KMS-11 (cell line): ENCODE data around the gene MORF4L1.

Experiments
- H2AFZ ChIP-seq: fragments of 200-600 bp; sonication (generic); 2 replicates; pipeline ENCODE4 v1.6.1; 2016; ENCODE audit warnings: antibody characterized with exemption, mixed run types, low read depth
- H3K27ac ChIP-seq: fragments of 200-600 bp; sonication (generic); 2 replicates; pipeline ENCODE4 v1.6.1; 2016; ENCODE audit warnings: mild to moderate bottlenecking, mixed run types
- H3K27me3 ChIP-seq: fragments of 200-600 bp; sonication (generic); 2 replicates; pipeline ENCODE4 v1.6.1; 2017; ENCODE audit warnings: mild to moderate bottlenecking, low read depth, mixed run types, moderate library complexity; ENCODE audit not compliant: insufficient read depth
- H3K36me3 ChIP-seq: fragments of 200-600 bp; sonication (generic); 2 replicates; pipeline ENCODE4 v1.6.1; 2017; ENCODE audit warnings: mild to moderate bottlenecking, mixed run types; ENCODE audit not compliant: insufficient read depth
- H3K4me1 ChIP-seq: fragments of 200-600 bp; sonication (generic); 2 replicates; pipeline ENCODE4 v1.6.1; 2016; ENCODE audit warnings: mild to moderate bottlenecking, low read depth, mixed run types; ENCODE audit not compliant: poor library complexity, severe bottlenecking
- H3K4me2 ChIP-seq: fragments of 200-600 bp; sonication (generic); 2 replicates; pipeline ENCODE4 v1.7.0; 2016; ENCODE audit warnings: mild to moderate bottlenecking, mixed run types
- H3K4me3 ChIP-seq: fragments of 200-600 bp; sonication (generic); IDR thresholded peaks from 2 replicates; pipeline ENCODE4 v1.6.1; 2017; ENCODE audit warnings: low read depth, low read length, mixed read lengths; ENCODE audit not compliant: insufficient read depth
- H3K79me2 ChIP-seq: fragments of 200-600 bp; sonication (generic); 2 replicates; pipeline ENCODE4 v1.6.1; 2016; ENCODE audit warnings: low read depth, mixed run types; ENCODE audit not compliant: insufficient read depth
- H3K9ac ChIP-seq: fragments of 200-600 bp; sonication (generic); 2 replicates; pipeline ENCODE4 v1.6.1; 2016; ENCODE audit warnings: mild to moderate bottlenecking, mixed run types
- H4K20me1 ChIP-seq: fragments of 200-600 bp; sonication (generic); 2 replicates; pipeline ENCODE4 v1.6.1; 2016; ENCODE audit warnings: mild to moderate bottlenecking, mixed run types; ENCODE audit not compliant: insufficient read depth
- CTCF ChIP-seq: fragments of 200-600 bp; sonication (generic); conservative IDR thresholded peaks from 2 replicates; pipeline ENCODE4 v1.6.1; 2017; ENCODE audit warnings: low read depth, mild to moderate bottlenecking, antibody characterized with exemption, low read length, moderate library complexity, mixed read lengths

Gene MORF4L1

GRCh38 chr15:78930577-78931388 lies 58.1 kb downstream of the MORF4L1 start:
- Histone ChIP-seq H2AFZ (no peak overlapping the region), H3K27me3 (no peaks in the 10 kb centered on the region), H3K4me3 (no peak overlapping the region), H3K79me2 (no peaks in the 10 kb centered on the region), H3K4me1 (no peaks in the 10 kb centered on the region), H3K9ac (no peak overlapping the region), H3K36me3 (no peaks in the 10 kb centered on the region), H3K4me2 (no peak overlapping the region), H3K27ac (no peak overlapping the region), H4K20me1 (no peaks in the 10 kb centered on the region)
- no peak for TF ChIP-seq CTCF

GRCh38 chr15:78931439-78932257 lies 59.0 kb downstream of the MORF4L1 start:
- no peak overlapping the region for H3K27ac ChIP-seq
- no peak overlapping the region for H2AFZ ChIP-seq

GRCh38 chr15:78932258-78932808 lies 59.6 kb downstream of the MORF4L1 start:
- H4K20me1 ChIP-seq: no peaks in the 10 kb centered on the region

More at GRCh38 chr15:78931439-78932257, 59.0 kb downstream of the MORF4L1 start:
- Histone ChIP-seq H3K9ac (no peak overlapping the region), H3K4me2 (no peak overlapping the region), H3K4me3 (no peak overlapping the region), H3K79me2 (no peaks in the 10 kb centered on the region), H3K4me1 (no peaks in the 10 kb centered on the region), H3K27me3 (no peaks in the 10 kb centered on the region), H4K20me1 (no peaks in the 10 kb centered on the region), H3K36me3 (no peaks in the 10 kb centered on the region)
- no peak for TF ChIP-seq CTCF

More at GRCh38 chr15:78932258-78932808, 59.6 kb downstream of the MORF4L1 start:
- no peak overlapping the region for H2AFZ ChIP-seq
- no peaks in the 10 kb centered on the region for H3K4me1 ChIP-seq
- H3K27ac ChIP-seq: no peak overlapping the region
- H3K9ac ChIP-seq: no peak overlapping the region
- no peak for TF ChIP-seq CTCF
- no peaks in the 10 kb centered on the region for H3K27me3 ChIP-seq
- H3K4me2 ChIP-seq: no peak overlapping the region
- no peaks in the 10 kb centered on the region for H3K79me2 ChIP-seq
- no peaks in the 10 kb centered on the region for H3K36me3 ChIP-seq
- no peak overlapping the region for H3K4me3 ChIP-seq
